Lower leg skin (tissue), 4 donors: Measurements from ENCODE around the gene MAP3K5. TPM values are rescaled to one million over a fixed set of nuclear protein-coding genes. Genes with fewer than 3 reads are reported as not detected.

Source experiments
- DNase-seq, 2 donors: peaks; one replicate each; pipeline ENCODE4 v3.0.0-alpha.2; 2019; ENCODE audit warnings: low spot score in 2 of 2
- H3K4me3 ChIP-seq: fragments of 200-600 bp; sonication (generic); 2 replicates; pipeline ENCODE4 v1.5.1; 2017; ENCODE audit warnings: mild to moderate bottlenecking, low read depth; ENCODE audit not compliant: poor library complexity, severe bottlenecking
- CTCF ChIP-seq, 3 donors: fragments of 450-650 bp; IDR thresholded peaks; one replicate each; pipeline ENCODE4 v1.5.1; 2016; ENCODE audit warnings: antibody characterized with exemption in 3 of 3, mild to moderate bottlenecking in 3 of 3, moderate library complexity in 2 of 3
- POLR2A ChIP-seq, 2 donors: fragments of 450-650 bp; IDR thresholded peaks; one replicate each; pipeline ENCODE4 v1.6.1; 2016 to 2017; ENCODE audit warnings: antibody characterized with exemption in 2 of 2, mild to moderate bottlenecking in 1 of 2, moderate library complexity in 1 of 2
- WGBS, 2 donors: methylation state at CpG; one replicate each; pipeline ENCODE4 v1.1.5; 2018; 5-methylcytosine and 5-hydroxymethylcytosine counted together
- intact Hi-C: fragments of 100-400 bp; cut with DNase I; formaldehyde crosslinking; loops from one replicate; pipeline ENCODE4 v1.15.0; 2023; ENCODE audit warnings: low total_unique reads
- total RNA-seq, 4 donors: library from RNA; depleted of rRNA; stranded (reverse); fragments of >200 nt; gene quantifications; one replicate each; pipeline ENCODE4 v1.1.0, GENCODE V29; 2016

Gene MAP3K5
- total RNA-seq, 4 donors from 2014 or later = 18.9 to 35.2 (median 27.0) TPM

- 45 to 51% methylated on average over 4 of the region's 4 CpGs for WGBS, 2 donors
- no peak for TF ChIP-seq CTCF (IDR thresholded peaks at IDR 0.05)
- no peak for TF ChIP-seq POLR2A (IDR thresholded peaks at IDR 0.05)
- H3K4me3 ChIP-seq = no peak overlapping the region
- intact Hi-C loops = no loop called here
- no peak for DNase-seq
These were observed 244.9 kb downstream of the MAP3K5 start for GRCh38 chr6:136547336-136547735.

GRCh38 chr6:136546331-136546730, 245.9 kb downstream of the MAP3K5 start:
- no peak for TF ChIP-seq CTCF (IDR thresholded peaks at IDR 0.05)
- TF ChIP-seq POLR2A (IDR thresholded peaks at IDR 0.05) = no peak
- intact Hi-C loops = no loop called here
- H3K4me3 ChIP-seq = no peak overlapping the region
- no peak for DNase-seq
- 85 to 92% methylated on average over 1 of the region's 1 CpG for WGBS, 2 donors

GRCh38 chr6:136544326-136544725, 248.0 kb downstream of the MAP3K5 start:
- no peak for TF ChIP-seq POLR2A (IDR thresholded peaks at IDR 0.05)
- TF ChIP-seq CTCF (IDR thresholded peaks at IDR 0.05) = no peak
- DNase-seq = no peak
- WGBS, 2 donors = 33 to 50% methylated on average over 1 of the region's 1 CpG
- intact Hi-C loops = no loop called here
- no peak overlapping the region for H3K4me3 ChIP-seq

GRCh38 chr6:136541395-136541794, 250.9 kb downstream of the MAP3K5 start:
- no peak for TF ChIP-seq POLR2A (IDR thresholded peaks at IDR 0.05)
- TF ChIP-seq CTCF (IDR thresholded peaks at IDR 0.05) = no peak
- DNase-seq = no peak
- no peak overlapping the region for H3K4me3 ChIP-seq
- intact Hi-C loops = no loop called here
- WGBS, 2 donors = 79 to 82% methylated on average over 2 of the region's 2 CpGs

- TF ChIP-seq POLR2A (IDR thresholded peaks at IDR 0.05) (no peak), CTCF (IDR thresholded peaks at IDR 0.05) (no peak)
- intact Hi-C loops = no loop called here
- DNase-seq = no peak
- 73 to 77% methylated on average over 6 of the region's 6 CpGs for WGBS, 2 donors
- no peak overlapping the region for H3K4me3 ChIP-seq
These were observed 252.2 kb downstream of the MAP3K5 start for GRCh38 chr6:136539967-136540652.

- DNase-seq = no peak
- no peak overlapping the region for H3K4me3 ChIP-seq
- intact Hi-C loops = no loop called here
- WGBS, 2 donors = 72 to 73% methylated on average over 4 of the region's 4 CpGs
- no peak for TF ChIP-seq POLR2A (IDR thresholded peaks at IDR 0.05)
- no peak for TF ChIP-seq CTCF (IDR thresholded peaks at IDR 0.05)
These were observed 253.4 kb downstream of the MAP3K5 start for GRCh38 chr6:136538836-136539235.
